GM23248 (cell line): Measurements from ENCODE around the gene ATP5F1E.

Experiments used
- EZH2 ChIP-seq: fragments of 200-600 bp; sonication (generic); IDR thresholded peaks from 2 replicates; pipeline ENCODE4 v1.6.1; 2018; ENCODE audit warnings: antibody characterized with exemption, mild to moderate bottlenecking; ENCODE audit not compliant: insufficient read depth, poor library complexity, severe bottlenecking
- EZH2phosphoT487 ChIP-seq: fragments of 200-600 bp; sonication (generic); IDR thresholded peaks from 2 replicates; pipeline ENCODE4 v1.6.1; 2018; ENCODE audit warnings: antibody characterized with exemption, moderate library complexity, mild to moderate bottlenecking, low read depth; ENCODE audit not compliant: insufficient read depth

DNA sequence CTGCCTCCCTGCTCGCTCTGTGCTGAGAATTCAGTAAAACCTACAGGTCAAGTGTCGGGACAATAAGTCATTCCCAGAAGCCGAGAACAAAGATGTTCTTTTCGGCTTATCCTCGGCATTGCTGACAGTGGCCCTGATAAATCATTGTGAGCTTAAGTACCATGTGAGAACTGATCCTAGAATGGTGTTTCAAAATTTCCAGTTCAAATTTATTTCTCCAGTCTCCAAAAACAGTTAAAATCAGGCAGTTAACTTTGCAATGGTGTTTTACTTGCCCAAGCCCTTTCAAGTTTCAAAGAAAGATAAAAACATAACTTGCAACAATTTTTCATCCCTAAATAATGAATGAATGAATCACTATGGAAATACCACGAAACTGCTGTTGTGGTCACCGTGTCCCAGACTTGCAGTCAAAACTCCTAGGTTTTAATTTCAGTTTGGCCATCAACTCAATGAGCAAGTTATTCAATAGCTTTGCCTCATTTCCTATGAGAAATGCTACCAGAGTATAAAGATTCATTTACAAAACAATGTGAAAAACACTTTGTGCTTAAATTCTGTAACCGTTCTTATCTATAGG is 4.3 kb downstream of the ATP5F1E start:
- no peak for TF ChIP-seq EZH2
- TF ChIP-seq EZH2phosphoT487 = no peak
